Breast epithelium (tissue), 3 donors: ENCODE results near the gene TENT5A.

Experiments
- POLR2A ChIP-seq: fragments of 450-650 bp; IDR thresholded peaks from one replicate; pipeline ENCODE4 v1.6.1; 2016; ENCODE audit warnings: antibody characterized with exemption, mild to moderate bottlenecking, moderate library complexity
- POLR2AphosphoS5 ChIP-seq, 3 donors: sonication (generic); formaldehyde crosslinking; IDR thresholded peaks; one replicate each; pipeline ENCODE4 v1.6.1; 2017; ENCODE audit warnings: antibody characterized with exemption in 3 of 3
- TF ChIP-seq, protein P1 (sequence below), 3 donors: fragments of 450-650 bp; IDR thresholded peaks; one replicate each; pipeline ENCODE4 v1.5.1; 2016 to 2017; ENCODE audit warnings: antibody characterized with exemption in 3 of 3, mild to moderate bottlenecking in 3 of 3, moderate library complexity in 3 of 3

DNA sequence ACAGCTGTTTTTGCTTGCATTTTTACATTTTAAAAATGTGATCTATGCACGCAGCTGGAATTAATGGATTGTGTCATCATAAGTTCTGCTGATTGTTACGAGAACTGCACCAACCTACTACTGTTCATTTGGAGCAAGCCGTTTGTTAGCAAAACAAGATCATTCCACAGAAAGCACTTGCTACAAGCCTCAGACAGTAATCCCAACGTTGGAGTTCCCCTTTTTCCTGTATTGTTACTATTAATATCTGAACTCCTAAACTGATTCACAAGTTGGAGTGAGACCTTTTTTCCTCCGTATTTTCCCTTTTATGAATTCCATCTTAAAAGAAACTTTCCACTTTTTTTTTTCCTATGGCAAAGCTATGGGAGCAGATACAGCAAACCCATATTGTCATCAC, 3.5 kb downstream of the TENT5A start:
- TF ChIP-seq, protein P1, sequence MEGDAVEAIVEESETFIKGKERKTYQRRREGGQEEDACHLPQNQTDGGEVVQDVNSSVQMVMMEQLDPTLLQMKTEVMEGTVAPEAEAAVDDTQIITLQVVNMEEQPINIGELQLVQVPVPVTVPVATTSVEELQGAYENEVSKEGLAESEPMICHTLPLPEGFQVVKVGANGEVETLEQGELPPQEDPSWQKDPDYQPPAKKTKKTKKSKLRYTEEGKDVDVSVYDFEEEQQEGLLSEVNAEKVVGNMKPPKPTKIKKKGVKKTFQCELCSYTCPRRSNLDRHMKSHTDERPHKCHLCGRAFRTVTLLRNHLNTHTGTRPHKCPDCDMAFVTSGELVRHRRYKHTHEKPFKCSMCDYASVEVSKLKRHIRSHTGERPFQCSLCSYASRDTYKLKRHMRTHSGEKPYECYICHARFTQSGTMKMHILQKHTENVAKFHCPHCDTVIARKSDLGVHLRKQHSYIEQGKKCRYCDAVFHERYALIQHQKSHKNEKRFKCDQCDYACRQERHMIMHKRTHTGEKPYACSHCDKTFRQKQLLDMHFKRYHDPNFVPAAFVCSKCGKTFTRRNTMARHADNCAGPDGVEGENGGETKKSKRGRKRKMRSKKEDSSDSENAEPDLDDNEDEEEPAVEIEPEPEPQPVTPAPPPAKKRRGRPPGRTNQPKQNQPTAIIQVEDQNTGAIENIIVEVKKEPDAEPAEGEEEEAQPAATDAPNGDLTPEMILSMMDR (IDR thresholded peaks at IDR 0.05) = no peak
- TF ChIP-seq POLR2AphosphoS5 (IDR thresholded peaks at IDR 0.05) = no peak
- TF ChIP-seq POLR2A = no peak
